Fibroblast of lung (primary cell): ENCODE data around the gene MYO18B. TPM values are rescaled to one million over a fixed set of nuclear protein-coding genes. Genes with fewer than 3 reads are reported as not detected.

Experiments used
- DNase-seq, 2 donors: peaks; one replicate each; pipeline versions ENCODE4 v3.0.0 to v3.0.0-alpha.2; 2010; ENCODE audit warnings: low read depth in 2 of 2
- H2AFZ ChIP-seq: 2 replicates; pipeline ENCODE4 v1.5.1; 2012; ENCODE audit warnings: low read length, control low read depth, inconsistent platforms
- H3K27ac ChIP-seq: 2 replicates; pipeline ENCODE4 v1.5.1; 2011; ENCODE audit warnings: low read length, control low read depth; ENCODE audit not compliant: insufficient read depth
- H3K27me3 ChIP-seq: 2 replicates; pipeline ENCODE4 v1.5.1; 2011; ENCODE audit warnings: mild to moderate bottlenecking, low read length; ENCODE audit not compliant: control insufficient read depth, insufficient read depth
- H3K36me3 ChIP-seq: 2 replicates; pipeline ENCODE4 v1.5.1; 2011; ENCODE audit warnings: low read length; ENCODE audit not compliant: control insufficient read depth, insufficient read depth
- H3K4me1 ChIP-seq: 2 replicates; pipeline ENCODE4 v1.5.1; 2011; ENCODE audit warnings: low read length; ENCODE audit not compliant: control insufficient read depth, insufficient read depth; ENCODE audit errors: extremely low read depth
- H3K4me2 ChIP-seq: 2 replicates; pipeline ENCODE4 v1.5.1; 2011; ENCODE audit warnings: low read length, control low read depth; ENCODE audit not compliant: insufficient read depth; ENCODE audit errors: extremely low read depth
- H3K4me3 ChIP-seq, 4 experiments: fragments of 200-600 bp in 1 of 4; sonication (generic) in 1 of 4; replicated peaks in 1 of 4; 2 replicates each; pipeline ENCODE4 v1.5.1; 2011 to 2016; ENCODE audit warnings: low read length in 4 of 4, low read depth in 3 of 4, mild to moderate bottlenecking in 3 of 4, control low read depth in 2 of 4, inconsistent platforms in 1 of 4, mixed read lengths in 1 of 4; ENCODE audit not compliant: insufficient read depth in 1 of 4; ENCODE audit errors: control extremely low read depth in 1 of 4
- H3K79me2 ChIP-seq: 2 replicates; pipeline ENCODE4 v1.5.1; 2012; ENCODE audit warnings: mild to moderate bottlenecking, low read length, inconsistent platforms; ENCODE audit not compliant: control insufficient read depth, insufficient read depth
- H3K9ac ChIP-seq: 2 replicates; pipeline ENCODE4 v1.5.1; 2011; ENCODE audit warnings: mild to moderate bottlenecking, low read length, control low read depth; ENCODE audit not compliant: insufficient read depth
- H3K9me3 ChIP-seq: 2 replicates; pipeline ENCODE4 v1.5.1; 2012; ENCODE audit warnings: low read depth, low read length; ENCODE audit not compliant: control insufficient read depth, insufficient read depth
- H4K20me1 ChIP-seq: 2 replicates; pipeline ENCODE4 v1.5.1; 2011; ENCODE audit warnings: low read length; ENCODE audit not compliant: control insufficient read depth, insufficient read depth; ENCODE audit errors: extremely low read depth
- EZH2 ChIP-seq: IDR thresholded peaks from 2 replicates; pipeline ENCODE4 v1.5.1; 2012; ENCODE audit warnings: low read length, control low read depth, mild to moderate bottlenecking; ENCODE audit errors: missing control alignments
- polyA plus RNA-seq, 2 donors: library from polyadenylated mRNA; depleted of rRNA in 1 of 2; stranded (reverse) in 1 of 2; unstranded in 1 of 2; fragments of >200 nt; gene quantifications; 2 replicates each; pipeline ENCODE4 v1.2.1, GENCODE V29; 2011 to 2012; ENCODE audit warnings: missing spikeins in 1 of 2
- total RNA-seq: library from RNA; depleted of rRNA; stranded (reverse); fragments of >200 nt; gene quantifications from 2 replicates; pipeline ENCODE4 v1.2.1, GENCODE V29; 2014
- TF ChIP-seq, protein P1 (sequence below), 2 donors: IDR thresholded peaks in 1 of 2; conservative IDR thresholded peaks in 1 of 2; 1 replicate in 1 of 2; 2 replicates in 1 of 2; pipeline ENCODE4 v1.5.1; 2011 to 2012; ENCODE audit warnings: low read length in 2 of 2, control low read depth in 1 of 2, inconsistent platforms in 1 of 2, low read depth in 1 of 2, mild to moderate bottlenecking in 1 of 2

Gene MYO18B
- total and polyA plus RNA-seq, 2 donors (not counting 1 experiment from before 2014, with no cell fraction given) = 0.17 TPM; not detected in 1

DNA sequence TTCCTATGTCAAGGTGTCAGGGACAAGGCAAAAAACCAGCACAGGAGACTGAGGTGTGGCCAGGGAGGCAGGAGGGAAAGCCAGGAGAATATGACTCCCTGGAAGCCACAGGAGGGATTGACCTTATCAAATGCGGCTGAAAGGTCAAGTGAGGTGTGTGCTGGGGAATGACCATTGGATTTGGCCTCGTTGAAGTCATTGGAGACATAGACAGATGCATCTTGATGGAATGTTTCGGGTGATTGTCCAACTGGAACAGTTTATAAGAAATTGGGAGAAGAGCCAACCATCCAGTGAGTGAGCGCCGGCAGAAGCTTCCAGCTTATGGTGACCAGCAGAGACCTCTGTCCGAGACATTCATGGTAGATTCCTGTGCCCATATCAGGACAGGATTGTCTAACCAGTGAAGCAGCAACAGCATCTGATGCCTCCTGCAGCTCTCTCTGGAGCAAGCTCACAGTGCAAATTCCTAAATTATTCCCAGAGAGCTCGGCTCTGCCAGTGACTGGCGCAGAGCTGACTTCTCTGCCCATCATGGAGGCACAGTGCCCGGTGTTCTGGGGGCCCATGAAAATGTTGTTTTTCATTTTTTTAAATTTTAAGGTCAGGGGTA is 95.4 kb downstream of the MYO18B start:
- Histone ChIP-seq H3K9me3 (no peaks in the 10 kb centered on the region), H3K36me3 (no peaks in the 10 kb centered on the region), H4K20me1 (no peaks in the 10 kb centered on the region), H3K9ac (no peak overlapping the region), H3K27me3 (no peaks in the 10 kb centered on the region), H3K79me2 (no peaks in the 10 kb centered on the region), H3K4me1 (no peaks in the 10 kb centered on the region), H3K4me2 (no peak overlapping the region), H2AFZ (no peak overlapping the region), H3K27ac (no peak overlapping the region), H3K4me3 (no peak overlapping the region)
- no peak for DNase-seq
- TF ChIP-seq, protein P1, sequence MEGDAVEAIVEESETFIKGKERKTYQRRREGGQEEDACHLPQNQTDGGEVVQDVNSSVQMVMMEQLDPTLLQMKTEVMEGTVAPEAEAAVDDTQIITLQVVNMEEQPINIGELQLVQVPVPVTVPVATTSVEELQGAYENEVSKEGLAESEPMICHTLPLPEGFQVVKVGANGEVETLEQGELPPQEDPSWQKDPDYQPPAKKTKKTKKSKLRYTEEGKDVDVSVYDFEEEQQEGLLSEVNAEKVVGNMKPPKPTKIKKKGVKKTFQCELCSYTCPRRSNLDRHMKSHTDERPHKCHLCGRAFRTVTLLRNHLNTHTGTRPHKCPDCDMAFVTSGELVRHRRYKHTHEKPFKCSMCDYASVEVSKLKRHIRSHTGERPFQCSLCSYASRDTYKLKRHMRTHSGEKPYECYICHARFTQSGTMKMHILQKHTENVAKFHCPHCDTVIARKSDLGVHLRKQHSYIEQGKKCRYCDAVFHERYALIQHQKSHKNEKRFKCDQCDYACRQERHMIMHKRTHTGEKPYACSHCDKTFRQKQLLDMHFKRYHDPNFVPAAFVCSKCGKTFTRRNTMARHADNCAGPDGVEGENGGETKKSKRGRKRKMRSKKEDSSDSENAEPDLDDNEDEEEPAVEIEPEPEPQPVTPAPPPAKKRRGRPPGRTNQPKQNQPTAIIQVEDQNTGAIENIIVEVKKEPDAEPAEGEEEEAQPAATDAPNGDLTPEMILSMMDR (conservative IDR thresholded peaks at IDR 0.05 in 1 of 2, IDR thresholded peaks at IDR 0.05 in 1 of 2; ENCODE audit: low read depth in 1 of 2, low read length in 2 of 2) = no peak
- TF ChIP-seq EZH2 = no peak

GRCh38 chr22:25838960-25839741 is 97.2 kb downstream of the MYO18B start:
- H3K4me1 ChIP-seq = no peaks in the 10 kb centered on the region
- DNase-seq = no peak
- no peak overlapping the region for H3K27ac ChIP-seq
- H3K4me2 ChIP-seq = no peak overlapping the region
- no peaks in the 10 kb centered on the region for H3K79me2 ChIP-seq
- H2AFZ ChIP-seq = no peak overlapping the region
- H3K4me3 ChIP-seq = no peak overlapping the region
- TF ChIP-seq, protein P1 (conservative IDR thresholded peaks at IDR 0.05 in 1 of 2, IDR thresholded peaks at IDR 0.05 in 1 of 2; ENCODE audit: low read depth in 1 of 2, low read length in 2 of 2) = no peak
- no peak for TF ChIP-seq EZH2
- H3K36me3 ChIP-seq = no peaks in the 10 kb centered on the region
- H3K9me3 ChIP-seq = no peaks in the 10 kb centered on the region
- H4K20me1 ChIP-seq = no peaks in the 10 kb centered on the region
- no peak overlapping the region for H3K9ac ChIP-seq
- H3K27me3 ChIP-seq = no peaks in the 10 kb centered on the region

- Histone ChIP-seq H2AFZ (no peak overlapping the region), H3K27ac (no peak overlapping the region), H3K36me3 (no peaks in the 10 kb centered on the region), H3K27me3 (no peaks in the 10 kb centered on the region), H3K4me1 (no peaks in the 10 kb centered on the region), H3K9ac (no peak overlapping the region), H3K4me3 (no peak overlapping the region), H3K4me2 (no peak overlapping the region), H3K9me3 (no peaks in the 10 kb centered on the region), H3K79me2 (no peaks in the 10 kb centered on the region), H4K20me1 (no peaks in the 10 kb centered on the region)
- DNase-seq = no peak
- TF ChIP-seq, protein P1 (conservative IDR thresholded peaks at IDR 0.05 in 1 of 2, IDR thresholded peaks at IDR 0.05 in 1 of 2; ENCODE audit: low read depth in 1 of 2, low read length in 2 of 2) = no peak
- TF ChIP-seq EZH2 = no peak
Measured at GRCh38 chr22:25839755-25840154, 97.8 kb downstream of the MYO18B start.
